ENCODE results near the gene RAN.

- TF ChIP-seq SUZ12 (IDR thresholded peaks at IDR 0.05; ENCODE audit: extremely low read depth, insufficient read depth, insufficient read length) (no peak), YY1 (IDR thresholded peaks at IDR 0.05; ENCODE audit: insufficient read depth, insufficient read length) (no peak)
Measured at GRCh38 chr12:130925666-130926015, 53.8 kb downstream of the RAN start.
